HG02571 (cell line): ENCODE measurements around the gene PRKCB.
"Not testable (repeated sequence)": the region's sequence is repeated elsewhere in the genome, so short reads cannot be mapped to it uniquely, and the experiment has no call there.

Experiments used
- ATAC-seq: cut with Tn5 transposase; IDR thresholded peaks from one replicate; pipeline ENCODE4 v1.9.1; 2021; ENCODE audit warnings: mild to moderate bottlenecking, moderate library complexity; ENCODE audit not compliant: unreplicated experiment

PRKCB gene

DNA sequence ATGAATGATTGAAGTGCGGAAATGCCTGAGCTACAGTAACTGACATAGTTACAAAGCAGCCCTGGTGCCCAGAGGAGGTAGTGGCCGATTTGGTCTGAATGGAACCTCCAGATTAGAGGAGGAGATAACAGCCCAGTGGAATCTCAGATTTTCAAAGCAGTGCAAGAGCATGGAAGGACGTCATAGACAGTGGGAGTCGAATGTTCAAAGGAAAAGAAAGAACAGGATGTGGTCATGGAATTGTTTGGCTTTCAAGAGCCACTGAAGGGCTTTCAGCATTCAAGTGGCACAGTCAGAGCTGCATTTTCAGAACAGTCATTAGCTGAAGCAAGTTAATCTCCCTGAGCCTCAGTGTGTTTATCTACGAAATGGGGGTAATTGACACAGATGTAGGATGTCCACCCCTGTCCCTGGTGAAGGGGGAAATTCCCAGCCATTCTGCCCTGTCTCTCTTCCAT, 315.7 kb downstream of the PRKCB start:
- no peak for ATAC-seq

DNA sequence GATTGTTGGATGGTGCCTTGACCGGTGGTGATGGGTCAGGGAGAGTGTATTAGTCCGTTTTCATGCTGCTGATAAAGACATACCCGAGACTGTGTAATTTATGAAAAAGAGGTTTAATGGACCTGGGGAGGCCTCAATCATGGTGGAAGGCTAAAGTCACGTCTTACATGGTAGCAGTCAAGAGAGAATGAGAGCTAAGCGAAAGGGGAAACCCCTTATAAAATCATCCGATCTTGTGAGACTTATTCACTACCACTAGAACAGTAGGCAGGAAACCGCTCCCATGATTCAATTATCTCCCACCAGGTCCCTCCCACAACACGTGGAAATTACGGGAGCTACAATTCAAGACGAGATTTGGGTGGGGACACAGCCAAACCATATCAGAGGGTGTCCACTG, 316.3 kb downstream of the PRKCB start:
- ATAC-seq = not testable (repeated sequence)

DNA sequence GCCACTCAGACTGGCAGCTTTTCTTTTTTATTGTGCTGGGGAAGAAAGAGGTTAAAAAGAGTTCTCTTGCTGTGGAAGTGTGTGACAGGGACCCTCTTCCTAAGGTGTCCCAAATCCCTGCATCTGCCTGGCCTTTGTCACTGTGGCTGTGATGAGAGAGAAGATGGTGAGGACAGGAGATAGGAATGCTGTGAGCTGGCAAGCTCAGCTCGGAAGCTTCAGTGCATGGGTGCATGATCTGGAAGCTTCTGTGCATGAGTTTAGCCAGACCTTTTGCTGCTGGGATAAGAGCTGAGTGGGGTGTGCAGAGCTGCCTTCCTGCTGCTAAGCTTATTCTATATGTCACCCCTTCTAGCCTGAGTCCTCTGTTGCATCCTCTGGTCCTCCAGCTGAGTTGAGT, 317.0 kb downstream of the PRKCB start:
- ATAC-seq = no peak

DNA sequence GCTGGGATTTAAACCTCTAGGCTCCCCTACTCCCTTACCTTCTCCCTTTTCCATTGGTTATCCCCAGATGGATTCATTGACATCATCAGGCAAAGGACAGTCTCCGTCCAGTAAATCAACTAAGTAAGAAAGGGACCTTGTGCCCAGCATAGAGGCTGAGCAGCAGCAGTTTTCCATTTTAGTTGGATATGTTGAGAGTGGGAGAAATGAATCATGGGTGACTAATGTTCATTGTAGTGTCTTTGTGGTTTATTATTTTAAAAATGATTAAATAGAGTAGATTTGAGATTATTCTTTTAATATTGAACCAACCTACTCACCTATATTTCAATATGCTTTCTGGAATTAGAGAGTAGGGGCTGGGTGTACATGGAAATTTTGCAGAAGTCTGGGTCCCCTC, 321.0 kb downstream of the PRKCB start:
- no peak for ATAC-seq

DNA sequence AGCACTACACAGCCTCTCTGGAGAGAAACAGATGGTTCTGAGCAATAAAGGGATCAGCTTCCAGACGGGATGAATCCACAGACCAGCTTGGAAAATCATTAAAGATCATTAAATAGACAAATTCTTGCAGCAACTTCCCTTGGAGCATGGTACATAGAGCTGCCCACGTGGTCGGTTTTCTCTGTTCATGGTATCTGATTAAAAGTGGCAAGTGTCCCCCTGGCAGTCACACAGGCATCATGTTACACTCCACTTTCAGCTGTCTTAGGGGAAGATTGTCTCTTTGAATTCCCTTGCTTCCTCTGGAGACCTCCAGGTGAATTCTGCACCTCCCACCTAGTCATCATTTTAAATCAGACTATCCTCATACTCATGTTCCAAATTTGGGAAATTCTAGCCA, 328.2 kb downstream of the PRKCB start:
- no peak for ATAC-seq

DNA sequence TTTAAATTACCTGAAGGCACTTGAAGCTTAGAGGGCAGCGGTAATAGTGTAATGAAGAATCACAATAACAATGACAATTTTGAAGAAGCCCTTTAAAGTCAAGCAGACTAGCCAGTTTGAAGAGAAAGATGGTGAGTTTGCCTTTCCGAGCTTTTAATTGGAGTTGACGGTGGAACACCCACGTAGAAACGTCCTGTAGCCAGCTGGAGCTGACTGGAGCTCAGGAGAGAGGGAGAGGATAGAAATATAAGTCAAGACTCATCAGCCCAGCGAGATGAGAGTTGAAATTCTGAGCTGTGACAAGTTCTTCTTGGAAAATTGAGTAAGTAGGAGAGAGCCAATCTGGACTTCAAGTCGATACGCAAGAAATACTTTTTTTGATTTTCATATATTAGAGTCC, 328.6 kb downstream of the PRKCB start:
- no peak for ATAC-seq

DNA sequence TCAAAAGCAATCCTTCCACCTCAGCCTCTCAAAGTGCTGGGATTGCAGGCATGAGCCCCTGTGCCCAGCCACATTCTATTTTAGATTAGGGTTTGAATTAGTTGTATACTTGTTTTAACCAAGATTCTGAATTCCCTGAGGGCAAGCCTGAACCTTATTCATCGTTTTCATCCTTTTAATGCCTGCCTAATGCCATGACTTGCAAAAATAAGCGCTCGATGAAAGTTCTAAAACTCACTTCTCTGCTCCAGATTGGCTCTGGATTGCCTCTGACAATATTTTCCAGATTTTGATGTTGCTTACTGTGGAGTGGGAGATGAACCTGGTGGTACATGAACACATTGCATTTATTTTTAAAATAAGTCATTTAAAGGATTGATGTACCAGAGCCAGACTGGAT, 329.5 kb downstream of the PRKCB start:
- no peak for ATAC-seq

DNA sequence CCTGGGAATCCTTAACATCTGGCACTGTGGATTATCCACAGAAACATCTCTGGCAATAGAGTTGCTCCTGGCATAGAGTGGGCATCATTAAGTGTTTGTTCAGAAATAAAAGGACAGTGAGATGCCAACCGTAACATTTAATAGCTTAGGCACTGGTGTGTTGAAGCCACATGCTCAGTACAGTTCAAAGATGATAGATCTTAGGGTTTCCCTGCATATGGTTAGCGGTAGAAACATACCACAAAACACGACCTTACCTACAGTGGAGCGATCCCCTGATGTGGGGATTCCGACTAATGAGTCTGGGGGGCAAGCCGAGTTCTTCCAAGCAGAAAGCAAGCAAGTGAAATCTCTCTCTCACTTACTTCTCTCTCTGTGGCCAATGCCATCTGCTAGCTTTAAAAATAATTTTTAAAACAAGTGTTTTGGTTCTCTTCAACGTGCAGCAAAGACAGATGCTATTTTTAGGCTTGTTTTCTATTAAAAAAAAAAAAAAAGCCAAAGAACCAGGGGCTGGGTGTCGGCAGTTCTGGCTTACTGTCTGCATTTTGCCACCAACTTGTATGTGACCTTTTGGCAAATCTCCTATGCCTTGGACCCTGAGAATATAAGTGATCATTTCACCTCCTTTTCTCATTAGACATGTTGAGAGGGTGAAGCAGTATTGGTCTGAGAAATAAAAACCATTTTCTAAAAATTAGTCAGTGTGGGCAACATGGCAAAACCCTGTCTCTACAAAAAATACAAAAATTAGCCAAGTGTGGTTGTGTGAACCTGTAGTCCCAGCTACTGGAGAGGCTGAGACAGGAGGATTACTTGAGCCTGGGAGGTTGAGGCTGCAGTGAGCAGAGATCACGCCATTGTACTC, 331.1 kb downstream of the PRKCB start:
- ATAC-seq = no peak

DNA sequence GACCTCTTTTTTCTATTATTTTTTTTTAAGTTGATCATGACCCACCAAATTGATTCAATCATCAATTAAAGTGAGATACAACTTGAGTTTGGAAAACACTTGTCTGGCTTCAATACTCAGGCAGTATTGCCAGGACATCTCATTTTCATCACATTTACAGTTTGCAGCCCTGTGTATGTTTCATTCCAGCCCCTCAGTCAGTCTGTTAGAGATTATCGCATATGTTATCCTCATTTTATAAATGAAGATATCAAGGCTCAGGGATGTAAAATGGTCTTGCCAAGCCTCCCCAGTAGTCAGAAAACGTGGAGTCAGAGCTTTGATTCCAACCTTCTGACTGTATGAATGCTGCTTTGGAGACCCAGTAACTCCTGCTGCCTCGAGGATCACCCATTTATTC, 333.1 kb downstream of the PRKCB start:
- no peak for ATAC-seq

DNA sequence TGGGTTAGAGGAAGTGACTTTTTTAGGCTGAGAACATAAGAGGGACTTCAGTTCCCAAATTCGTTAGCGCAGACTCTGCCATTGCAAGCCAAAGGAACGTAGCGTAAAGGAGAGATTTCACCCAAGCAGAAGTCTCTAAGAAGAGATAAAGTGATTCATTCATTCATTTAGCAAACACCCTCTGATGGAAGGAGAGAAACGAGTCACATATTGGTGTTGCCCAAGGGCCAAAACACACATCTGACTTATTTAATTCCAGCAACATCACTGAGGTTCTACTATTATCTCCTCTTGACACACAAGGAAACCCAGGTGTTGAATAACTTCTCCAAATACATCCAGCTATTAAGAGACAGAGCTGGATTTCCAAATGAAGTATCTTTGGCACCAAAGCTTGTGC, 334.6 kb downstream of the PRKCB start:
- no peak for ATAC-seq

DNA sequence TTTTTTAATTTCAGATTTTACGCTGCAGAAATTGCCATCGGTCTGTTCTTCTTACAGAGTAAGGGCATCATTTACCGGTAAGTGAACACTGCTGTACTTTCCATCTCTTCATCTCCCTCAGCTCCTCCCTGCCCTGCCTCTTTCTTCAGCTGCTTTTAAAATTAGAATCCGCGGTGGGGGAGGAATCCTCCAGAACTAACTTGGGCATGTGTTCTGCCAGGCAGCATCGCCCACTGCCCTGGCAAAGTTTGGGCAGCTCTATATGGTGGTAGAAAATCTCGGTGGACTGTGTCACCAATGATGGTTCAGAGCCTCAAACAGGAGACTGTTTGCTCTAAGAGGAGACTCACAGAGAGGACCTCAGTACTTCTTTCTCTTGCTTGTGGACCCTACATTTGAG, 338.7 kb downstream of the PRKCB start:
- ATAC-seq = no peak

DNA sequence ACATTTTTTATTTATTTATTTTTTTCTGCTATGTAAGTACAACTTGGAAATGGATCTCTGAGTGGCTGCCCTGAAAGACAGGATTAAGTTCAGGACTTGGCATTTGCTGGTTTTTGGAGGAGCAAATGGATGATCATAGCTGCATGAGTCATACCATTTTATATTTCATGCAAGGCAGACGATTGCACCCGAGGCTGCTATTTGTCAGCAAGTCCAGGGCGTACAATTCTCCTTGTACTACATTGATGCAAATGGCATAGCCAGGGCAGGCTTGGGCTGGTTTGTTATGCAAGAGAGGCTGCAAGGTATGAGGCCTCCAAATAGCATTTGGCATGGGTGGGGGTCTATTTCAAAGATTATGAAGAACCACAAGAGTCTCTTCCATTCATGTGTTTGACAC, 339.2 kb downstream of the PRKCB start:
- ATAC-seq = no peak

DNA sequence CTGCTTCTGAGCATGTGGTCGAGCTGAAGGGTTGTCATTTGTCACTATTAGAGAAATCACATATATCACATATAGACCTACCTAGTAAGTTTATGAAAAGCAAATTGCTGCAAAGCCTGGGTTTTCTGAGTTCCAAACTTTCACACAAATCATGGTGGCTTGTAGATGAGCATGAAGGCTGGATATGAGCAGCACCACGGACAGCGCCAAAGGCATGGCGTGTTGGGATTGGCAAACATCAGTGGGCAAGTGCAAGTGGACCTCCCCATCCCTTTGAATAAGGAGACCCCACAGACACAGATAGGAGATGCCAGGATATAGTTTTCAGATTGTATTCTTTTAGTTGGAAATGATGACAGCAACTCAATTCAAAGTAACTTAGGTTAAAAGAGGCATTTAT, 342.7 kb downstream of the PRKCB start:
- no peak for ATAC-seq

DNA sequence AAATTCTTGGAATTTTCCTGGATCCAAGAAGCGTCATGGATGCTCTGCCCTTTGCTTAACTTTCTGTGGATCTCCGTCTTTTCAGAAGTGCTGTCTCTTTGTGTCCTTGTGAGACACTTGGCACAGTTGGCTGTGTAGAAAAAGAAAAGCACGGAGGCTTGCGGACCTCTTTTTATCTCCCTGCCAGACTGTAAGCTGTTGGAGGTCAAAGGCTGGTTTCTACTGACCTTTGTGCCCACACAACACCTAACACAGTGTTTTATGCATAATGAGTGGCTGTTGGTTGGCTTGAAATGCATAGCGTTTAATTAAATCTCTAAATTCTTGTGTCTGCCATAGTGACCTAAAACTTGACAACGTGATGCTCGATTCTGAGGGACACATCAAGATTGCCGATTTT, 344.7 kb downstream of the PRKCB start:
- ATAC-seq = no peak

DNA sequence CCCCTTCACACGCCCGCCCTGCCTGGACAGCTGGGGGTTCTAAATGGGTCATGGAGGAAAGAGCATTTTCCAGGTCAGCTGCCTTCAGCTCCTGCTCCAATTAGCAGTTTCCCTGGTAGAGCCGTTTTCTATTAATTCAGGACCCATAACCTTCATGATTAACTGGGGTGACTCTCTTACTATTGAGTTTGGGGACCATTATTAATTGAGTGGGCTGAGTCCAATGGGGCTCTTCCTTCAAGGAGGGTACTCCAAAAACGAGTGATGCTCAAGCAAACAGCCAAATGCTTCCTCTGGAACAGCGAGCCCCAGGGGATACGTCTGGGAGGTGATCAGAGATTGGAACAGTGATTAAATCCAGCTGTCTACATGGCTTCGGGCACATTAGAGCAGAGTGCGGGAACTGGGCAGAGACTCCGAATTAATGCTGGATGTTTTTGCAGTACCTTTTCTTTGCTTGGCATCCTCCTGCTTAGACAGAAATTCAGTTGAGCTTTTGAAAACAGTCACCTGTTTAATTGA, 352.3 kb downstream of the PRKCB start:
- no peak for ATAC-seq

DNA sequence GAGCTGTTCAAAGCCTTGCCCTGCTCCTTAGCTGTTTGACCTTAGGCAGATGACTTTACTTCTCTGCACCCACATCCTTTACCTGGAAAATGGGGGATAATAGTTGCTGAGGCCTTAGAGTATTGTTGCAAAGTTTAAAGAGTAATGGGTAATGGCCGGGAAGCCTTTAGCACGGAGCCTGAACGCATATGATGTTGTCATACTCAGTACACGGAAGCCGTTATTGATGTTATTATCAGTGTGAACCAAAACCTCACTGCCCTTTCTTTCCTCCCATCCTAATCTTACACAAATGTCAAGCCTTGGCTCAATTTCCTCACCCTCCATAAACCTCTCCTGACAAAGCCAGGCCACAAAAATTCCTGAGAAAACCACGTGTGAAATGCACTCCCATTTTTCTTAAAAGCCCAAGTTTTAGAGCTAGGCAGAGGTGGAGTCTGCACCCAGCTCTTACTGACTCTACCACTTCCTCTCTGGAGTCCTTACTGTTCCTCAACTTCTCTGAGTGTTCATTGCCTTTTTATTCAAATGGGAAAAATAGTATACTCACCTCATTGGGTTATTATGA, 353.1 kb downstream of the PRKCB start:
- ATAC-seq = no peak

DNA sequence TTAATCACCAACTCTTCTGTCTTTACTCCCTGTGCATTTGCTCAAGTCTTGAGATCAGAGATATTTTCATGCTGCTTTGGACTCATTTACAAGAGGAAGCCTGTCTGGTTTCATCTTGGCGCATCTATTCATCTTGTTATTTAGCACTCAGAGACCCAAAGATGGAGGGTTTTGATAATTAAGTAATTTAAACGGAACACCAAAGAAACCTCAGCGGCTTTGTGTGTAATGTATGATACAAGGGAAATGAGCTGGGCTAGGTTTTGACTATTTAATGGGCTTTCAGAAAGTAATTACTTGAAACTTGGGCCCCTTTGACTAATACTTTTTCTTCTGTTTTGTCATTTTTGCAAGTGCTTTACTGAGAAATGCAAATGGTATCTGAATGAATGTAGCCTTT, 354.2 kb downstream of the PRKCB start:
- no peak for ATAC-seq

DNA sequence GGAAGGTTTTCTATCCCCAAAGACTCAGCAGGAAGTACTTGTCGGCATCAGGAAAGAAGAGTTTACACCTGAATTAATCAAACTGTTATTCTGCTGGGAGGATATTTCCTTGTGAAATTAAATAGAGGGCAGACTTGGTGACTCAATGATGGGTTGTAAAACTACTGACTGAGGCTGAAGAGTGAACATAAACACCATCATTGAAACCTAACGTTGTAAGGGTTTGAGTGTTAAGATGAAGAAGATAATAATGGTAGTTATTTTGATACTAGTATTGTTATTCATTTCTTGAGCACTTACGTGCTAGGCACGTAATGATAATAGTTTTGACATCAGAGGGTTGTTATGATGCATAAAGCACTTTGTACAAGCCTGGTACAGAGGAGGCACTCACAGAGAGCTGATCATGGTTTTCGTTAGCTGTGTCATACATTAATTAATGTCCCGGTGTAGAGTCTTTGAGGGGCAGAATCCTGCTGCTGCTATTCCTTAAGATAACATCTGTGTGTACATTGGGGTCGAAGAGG, 356.2 kb downstream of the PRKCB start:
- ATAC-seq = no peak

DNA sequence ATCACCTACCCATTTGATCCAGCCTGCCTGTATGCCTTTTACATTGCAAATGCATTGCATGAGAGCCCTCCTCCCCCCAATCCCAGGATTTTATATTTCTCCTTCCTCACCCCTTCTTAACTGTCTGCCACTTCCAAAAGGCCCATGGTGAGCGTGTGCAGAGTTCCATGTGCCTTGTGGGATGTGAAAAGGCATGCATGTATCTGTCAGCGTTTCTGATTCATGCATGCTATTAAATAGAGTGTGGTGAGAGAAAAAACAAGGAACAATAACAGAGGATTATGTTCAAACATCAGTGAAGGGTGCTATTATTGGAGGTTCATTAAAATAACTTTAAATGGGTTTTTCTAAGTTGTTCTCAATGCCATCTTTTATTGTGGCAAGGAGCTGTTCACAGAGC, 359.4 kb downstream of the PRKCB start:
- ATAC-seq = no peak

DNA sequence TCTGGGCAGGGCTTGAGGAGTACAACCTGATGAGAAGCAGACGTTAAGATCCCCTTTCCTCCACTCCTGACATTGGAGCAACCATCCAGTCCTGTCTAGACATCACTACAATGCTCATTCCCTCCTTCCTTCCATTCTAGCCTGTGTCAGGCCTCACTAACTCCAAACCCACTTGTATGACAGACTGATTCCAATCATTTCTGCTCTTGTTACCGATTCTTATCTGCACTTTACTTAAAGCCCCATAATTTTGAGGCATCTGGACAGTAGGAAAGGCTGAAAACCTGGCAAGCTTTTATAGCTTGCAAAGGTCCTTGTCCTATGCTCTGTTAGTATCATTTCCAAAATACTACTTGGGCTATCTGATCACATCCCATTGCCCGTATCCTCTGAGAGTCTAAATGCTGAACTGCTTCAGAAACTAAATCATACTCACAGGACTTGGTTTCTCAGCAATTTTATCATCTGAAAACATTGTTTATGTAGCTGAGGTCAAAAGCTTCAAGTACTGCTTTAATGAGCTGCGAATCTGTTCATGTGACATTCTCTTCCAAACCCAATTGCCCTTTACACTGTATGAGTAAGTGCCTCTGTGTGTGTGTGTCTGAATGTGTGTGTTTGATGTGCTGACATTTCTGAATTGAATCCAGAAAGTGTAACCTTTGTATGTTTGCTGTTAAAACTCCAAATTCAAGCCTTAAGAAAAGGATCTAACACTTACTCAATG, 363.2 kb downstream of the PRKCB start:
- no peak for ATAC-seq

DNA sequence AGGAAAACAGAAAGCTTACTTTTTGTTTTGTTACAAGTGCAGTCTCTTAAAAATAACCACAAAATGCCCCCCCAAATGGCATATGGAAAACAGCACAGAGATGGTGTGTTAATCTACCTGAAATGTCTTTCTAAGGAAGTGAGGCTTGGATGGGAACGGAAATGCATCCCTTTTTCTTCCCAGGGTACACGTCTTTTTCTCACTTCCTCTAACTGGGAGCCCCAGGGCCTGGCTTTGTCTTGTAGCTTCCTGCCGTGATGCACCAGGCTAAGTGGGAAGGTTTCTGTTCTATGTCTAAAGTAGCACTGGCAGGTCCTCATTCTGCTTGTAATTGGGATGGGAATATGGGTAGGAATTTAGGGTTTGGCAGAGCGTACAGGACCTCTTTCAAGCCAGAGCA, 367.9 kb downstream of the PRKCB start:
- ATAC-seq = no peak
